Hepatocyte (in vitro differentiated cells): ENCODE measurements around the gene PLXNA2. TPM values are rescaled to one million over a fixed set of nuclear protein-coding genes. Genes with fewer than 3 reads are reported as not detected.

Source experiments
- DNase-seq: peaks from one replicate; pipeline ENCODE4 v3.0.0-alpha.2; 2016; ENCODE audit warnings: low spot score
- H2AFZ ChIP-seq: fragments of 200-600 bp; sonication (generic); 2 replicates; pipeline ENCODE4 v1.6.0; 2016; ENCODE audit warnings: antibody characterized with exemption, mild to moderate bottlenecking
- H3K27ac ChIP-seq: fragments of 200-600 bp; sonication (generic); 2 replicates; pipeline ENCODE4 v1.5.1; 2016; ENCODE audit warnings: mild to moderate bottlenecking
- H3K27me3 ChIP-seq: fragments of 200-600 bp; sonication (generic); 2 replicates; pipeline ENCODE4 v1.6.1; 2016
- H3K36me3 ChIP-seq: fragments of 200-600 bp; sonication (generic); replicated peaks from 2 replicates; pipeline ENCODE4 v1.5.1; 2016; ENCODE audit warnings: low read depth; ENCODE audit not compliant: insufficient read depth
- H3K4me1 ChIP-seq: fragments of 200-600 bp; sonication (generic); 2 replicates; pipeline ENCODE4 v1.5.1; 2016; ENCODE audit warnings: mild to moderate bottlenecking, moderate library complexity; ENCODE audit not compliant: insufficient read depth
- H3K4me2 ChIP-seq: fragments of 200-600 bp; sonication (generic); 2 replicates; pipeline ENCODE4 v1.6.0; 2016
- H3K4me3 ChIP-seq: fragments of 200-600 bp; sonication (generic); 2 replicates; pipeline ENCODE4 v1.5.1; 2016; ENCODE audit warnings: mild to moderate bottlenecking
- H3K79me2 ChIP-seq: fragments of 200-600 bp; sonication (generic); 2 replicates; pipeline ENCODE4 v1.6.0; 2017; ENCODE audit warnings: mild to moderate bottlenecking
- H3K9me2 ChIP-seq: fragments of 200-600 bp; sonication (generic); replicated peaks from 2 replicates; pipeline ENCODE4 v1.6.0; 2017; ENCODE audit warnings: mild to moderate bottlenecking; ENCODE audit not compliant: insufficient read depth
- H3K9me3 ChIP-seq: fragments of 200-600 bp; sonication (generic); 2 replicates; pipeline ENCODE4 v1.5.1; 2016; ENCODE audit warnings: low read depth, mild to moderate bottlenecking
- H4K20me1 ChIP-seq: fragments of 200-600 bp; sonication (generic); 2 replicates; pipeline ENCODE4 v1.6.0; 2016; ENCODE audit warnings: mild to moderate bottlenecking; ENCODE audit not compliant: insufficient read depth, poor library complexity, severe bottlenecking
- EZH2 ChIP-seq: fragments of 200-600 bp; sonication (generic); IDR thresholded peaks from 2 replicates; pipeline ENCODE4 v1.6.1; 2016; ENCODE audit warnings: antibody characterized with exemption, mild to moderate bottlenecking, borderline replicate concordance
- EZH2phosphoT487 ChIP-seq: fragments of 200-600 bp; sonication (generic); IDR thresholded peaks from one replicate; pipeline ENCODE4 v1.6.1; 2018; ENCODE audit warnings: antibody characterized with exemption, mild to moderate bottlenecking, low read depth, moderate library complexity; ENCODE audit not compliant: unreplicated experiment, severe bottlenecking
- WGBS: methylation state at CpG from one replicate; pipeline ENCODE4 v1.1.6; 2016; ENCODE audit warnings: low lambda C conversion rate; ENCODE audit errors: missing lambda C conversion rate; 5-methylcytosine and 5-hydroxymethylcytosine counted together
- polyA plus RNA-seq: library from polyadenylated mRNA; unstranded; fragments of >200 nt; fragmentation: Nextera tagmentation; extraction: Ambion mirVana; gene quantifications from 2 replicates; pipeline ENCODE4 v1.2.1, GENCODE V29; 2016
- total RNA-seq: library from RNA; depleted of rRNA; stranded (reverse); fragments of >200 nt; gene quantifications from 2 replicates; pipeline ENCODE4 v1.2.3, GENCODE V29; 2014
- TF ChIP-seq, protein P1 (sequence below): fragments of 200-600 bp; sonication (generic); IDR thresholded peaks from 2 replicates; pipeline ENCODE4 v1.5.1; 2016; ENCODE audit warnings: antibody characterized with exemption, mild to moderate bottlenecking; ENCODE audit not compliant: poor library complexity

PLXNA2 gene
- total and polyA plus RNA-seq, 2 experiments from 2014 or later, result 9.8 to 13.1 TPM

DNA sequence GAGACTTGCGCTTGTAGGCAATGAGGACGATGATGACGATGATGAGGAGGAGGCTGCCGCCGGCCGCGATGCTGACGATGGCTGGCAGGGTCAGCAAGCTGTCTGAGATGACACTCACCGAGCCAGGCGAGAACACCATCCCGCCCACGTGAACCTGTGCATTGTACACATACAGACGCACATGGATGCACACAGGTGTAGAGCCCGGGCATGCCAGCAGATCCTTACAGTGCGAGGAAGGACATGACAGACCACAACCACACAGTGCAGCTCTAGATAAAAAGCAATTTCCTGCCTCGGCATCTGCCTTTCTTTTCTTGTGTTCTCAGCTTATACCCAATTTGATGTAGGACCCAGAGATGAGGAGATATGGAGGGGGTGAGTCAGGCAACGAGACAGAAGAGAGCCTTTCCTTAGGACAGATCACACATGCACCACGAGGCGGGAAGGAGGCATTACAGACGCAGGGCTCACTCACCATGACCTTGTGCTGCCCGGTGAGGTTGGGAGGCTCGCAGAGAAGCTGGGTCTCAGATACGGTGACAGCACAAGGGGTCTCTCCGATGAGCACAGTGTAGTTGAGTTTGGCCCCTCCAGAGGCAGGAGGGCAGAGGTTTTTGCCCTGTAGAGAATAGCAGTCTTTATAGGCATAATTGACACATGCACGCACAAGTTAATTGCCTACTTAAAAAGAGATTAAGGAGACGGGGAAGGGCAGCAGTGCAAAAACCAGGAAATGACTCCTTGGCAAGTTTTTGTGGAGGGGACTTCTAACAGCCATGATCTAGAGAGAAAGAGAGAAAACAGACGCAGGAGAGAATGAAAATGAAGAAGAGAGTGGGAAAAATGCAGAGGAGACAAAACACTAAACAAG, 199.4 kb downstream of the PLXNA2 start:
- DNase-seq, result no peak
- H2AFZ ChIP-seq, result no peak overlapping the region
- H3K27ac ChIP-seq, result no peak overlapping the region
- TF ChIP-seq EZH2phosphoT487, result no peak
- no peak for TF ChIP-seq EZH2
- TF ChIP-seq, protein P1, sequence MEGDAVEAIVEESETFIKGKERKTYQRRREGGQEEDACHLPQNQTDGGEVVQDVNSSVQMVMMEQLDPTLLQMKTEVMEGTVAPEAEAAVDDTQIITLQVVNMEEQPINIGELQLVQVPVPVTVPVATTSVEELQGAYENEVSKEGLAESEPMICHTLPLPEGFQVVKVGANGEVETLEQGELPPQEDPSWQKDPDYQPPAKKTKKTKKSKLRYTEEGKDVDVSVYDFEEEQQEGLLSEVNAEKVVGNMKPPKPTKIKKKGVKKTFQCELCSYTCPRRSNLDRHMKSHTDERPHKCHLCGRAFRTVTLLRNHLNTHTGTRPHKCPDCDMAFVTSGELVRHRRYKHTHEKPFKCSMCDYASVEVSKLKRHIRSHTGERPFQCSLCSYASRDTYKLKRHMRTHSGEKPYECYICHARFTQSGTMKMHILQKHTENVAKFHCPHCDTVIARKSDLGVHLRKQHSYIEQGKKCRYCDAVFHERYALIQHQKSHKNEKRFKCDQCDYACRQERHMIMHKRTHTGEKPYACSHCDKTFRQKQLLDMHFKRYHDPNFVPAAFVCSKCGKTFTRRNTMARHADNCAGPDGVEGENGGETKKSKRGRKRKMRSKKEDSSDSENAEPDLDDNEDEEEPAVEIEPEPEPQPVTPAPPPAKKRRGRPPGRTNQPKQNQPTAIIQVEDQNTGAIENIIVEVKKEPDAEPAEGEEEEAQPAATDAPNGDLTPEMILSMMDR, result no peak
- H3K27me3 ChIP-seq, result no peaks in the 10 kb centered on the region
- no peaks in the 10 kb centered on the region for H3K36me3 ChIP-seq
- H3K9me3 ChIP-seq, result no peaks in the 10 kb centered on the region
- H3K4me2 ChIP-seq, result no peak overlapping the region
- H3K9me2 ChIP-seq, result no peaks in the 10 kb centered on the region
- H3K4me3 ChIP-seq, result no peak overlapping the region
- 89% methylated on average over 27 of the region's 27 CpGs for WGBS
- peaks cover 19% of the 10 kb centered on the region for H3K4me1 ChIP-seq
- H4K20me1 ChIP-seq, result no peaks in the 10 kb centered on the region
- H3K79me2 ChIP-seq, result no peaks in the 10 kb centered on the region

DNA sequence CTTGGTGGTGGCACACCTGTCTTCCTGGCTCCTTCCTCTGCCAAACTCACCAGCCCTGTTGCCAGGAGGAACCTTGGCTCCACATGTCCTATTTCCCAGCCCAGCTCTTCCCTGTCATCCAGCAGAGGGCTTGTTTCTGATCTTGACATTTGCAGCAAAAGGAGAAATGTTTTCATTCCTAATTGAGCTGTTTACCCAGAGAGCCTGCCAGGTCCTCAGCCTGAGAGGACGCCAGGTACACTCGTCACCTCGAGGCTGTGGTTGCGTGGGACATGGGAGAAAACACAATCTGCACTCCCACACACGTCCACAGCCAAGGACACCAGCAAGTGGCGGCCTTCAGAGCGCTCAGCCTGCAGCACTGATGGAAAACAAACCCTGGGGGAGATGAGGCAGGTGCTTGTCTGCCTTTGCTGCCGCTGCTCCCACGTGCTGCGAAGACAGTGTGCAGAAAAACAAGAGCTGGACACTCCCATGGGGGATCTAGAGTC, 200.4 kb downstream of the PLXNA2 start:
- Histone ChIP-seq H3K4me1 (peaks cover 19% of the 10 kb centered on the region), H4K20me1 (no peaks in the 10 kb centered on the region), H2AFZ (no peak overlapping the region), H3K4me2 (no peak overlapping the region), H3K27me3 (no peaks in the 10 kb centered on the region), H3K79me2 (no peaks in the 10 kb centered on the region), H3K4me3 (no peak overlapping the region), H3K9me2 (no peaks in the 10 kb centered on the region), H3K27ac (no peak overlapping the region), H3K36me3 (no peaks in the 10 kb centered on the region), H3K9me3 (no peaks in the 10 kb centered on the region)
- no peak for DNase-seq
- WGBS, result 78% methylated on average over 10 of the region's 10 CpGs
- TF ChIP-seq EZH2, result no peak
- no peak for TF ChIP-seq EZH2phosphoT487
- TF ChIP-seq, protein P1, result no peak

DNA sequence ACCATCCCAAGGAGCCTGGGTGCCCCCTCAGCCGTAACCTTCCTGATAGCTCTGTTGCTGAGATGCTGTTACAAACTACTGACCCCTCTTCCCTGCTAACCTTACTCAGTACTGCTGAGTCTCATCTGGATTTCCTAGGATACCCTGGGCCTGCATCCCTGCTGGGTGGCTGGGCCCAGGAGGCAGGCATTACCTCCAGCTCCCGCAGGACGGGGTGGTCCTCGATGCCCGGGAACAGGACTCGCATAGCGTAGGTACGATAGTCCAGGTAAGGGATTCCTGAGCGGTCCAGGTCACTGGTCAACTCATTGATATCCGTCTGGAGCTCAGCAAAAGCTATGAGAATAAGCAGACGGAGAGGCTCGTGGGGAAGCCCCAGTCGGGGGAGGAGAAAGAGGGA, 201.3 kb downstream of the PLXNA2 start:
- no peak for TF ChIP-seq EZH2
- TF ChIP-seq, protein P1, result no peak
- no peak for TF ChIP-seq EZH2phosphoT487
- Histone ChIP-seq H3K27me3 (no peaks in the 10 kb centered on the region), H3K4me1 (peaks cover 12% of the 10 kb centered on the region), H3K9me2 (no peaks in the 10 kb centered on the region), H3K36me3 (no peaks in the 10 kb centered on the region), H3K27ac (no peak overlapping the region), H3K4me2 (no peak overlapping the region), H3K79me2 (no peaks in the 10 kb centered on the region), H3K4me3 (no peak overlapping the region), H2AFZ (no peak overlapping the region), H4K20me1 (no peaks in the 10 kb centered on the region), H3K9me3 (no peaks in the 10 kb centered on the region)
- WGBS, result 92% methylated on average over 13 of the region's 13 CpGs
- DNase-seq, result no peak
